ENCODE measurements around the gene BATF3.

- TF ChIP-seq CTCF (conservative IDR thresholded peaks at IDR 0.05) = no peak
- TF ChIP-seq EZH2 (IDR thresholded peaks at IDR 0.05; ENCODE audit: low read depth) = no peak
Measured at GRCh38 chr1:212713465-212714136, 14.0 kb upstream of the BATF3 start.
